ENCODE measurements around the gene FYB2.
A peak's percentile ranks its signal among the peaks of the same experiment; 100 is the strongest.

DNA sequence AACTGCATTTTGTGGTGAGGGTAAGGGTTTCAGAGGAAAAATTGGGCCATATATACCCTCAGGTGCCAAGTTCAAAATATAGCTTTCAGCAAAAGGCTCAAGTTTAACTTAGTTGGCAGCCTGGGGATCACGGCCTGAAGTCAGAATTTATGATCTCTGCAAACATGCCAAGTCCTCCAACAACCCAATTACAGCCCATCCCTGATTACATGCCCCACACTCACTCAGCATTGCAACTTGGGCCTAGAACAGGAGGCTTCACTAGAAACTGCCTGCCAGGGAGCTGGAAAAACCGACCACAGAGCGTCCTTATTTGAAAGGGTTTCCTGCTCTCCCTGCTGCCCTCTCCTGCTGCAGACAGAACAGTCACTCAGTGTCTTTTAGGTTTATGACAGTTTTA, 12.4 kb downstream of the FYB2 start:
- TF ChIP-seq CTCF (IDR thresholded peaks at IDR 0.05; ENCODE audit: poor library complexity) (peak; percentile 15), EZH2 (IDR thresholded peaks at IDR 0.05; ENCODE audit: borderline replicate concordance) (no peak)
